Activated CD8-positive, alpha-beta T cell treated with anti-CD3 and anti-CD28 coated beads for 36 hours (primary cell): ENCODE results near the gene COL8A1. TPM values are rescaled to one million over a fixed set of nuclear protein-coding genes. Genes with fewer than 3 reads are reported as not detected.
"Not testable (repeated sequence)": the region's sequence is repeated elsewhere in the genome, so short reads cannot be mapped to it uniquely, and the experiment has no call there.

Source experiments
- ATAC-seq: fragments of 200-7000 bp; cut with Tn5 transposase; one replicate; pipeline ENCODE4 v1.10.0; 2021; ENCODE audit warnings: mild to moderate bottlenecking, moderate library complexity
- CTCF ChIA-PET: fragments of 350-600 bp; sonication (Branson Sonifier 250); formaldehyde crosslinking; loops from one replicate; lab custom pipeline; 2021; ENCODE audit warnings: antibody characterized with exemption; lab: Charles Lee
- POLR2A ChIA-PET: fragments of 350-600 bp; sonication (Branson Sonifier 250); formaldehyde crosslinking; loops from one replicate; lab custom pipeline; 2021; ENCODE audit warnings: antibody characterized with exemption; lab: Charles Lee
- DNase-seq: peaks from one replicate; pipeline ENCODE4 v3.0.0-alpha.2; 2020
- H3K27ac Mint-ChIP-seq: one replicate; pipeline ENCODE4 v1.8.0; 2021; ENCODE audit warnings: mild to moderate bottlenecking, mixed read lengths
- H3K27me3 Mint-ChIP-seq: one replicate; pipeline ENCODE4 v1.8.0; 2021; ENCODE audit warnings: mixed read lengths
- H3K36me3 Mint-ChIP-seq: one replicate; pipeline ENCODE4 v1.8.0; 2021; ENCODE audit warnings: low read depth, mixed read lengths
- H3K4me1 Mint-ChIP-seq: one replicate; pipeline ENCODE4 v1.8.0; 2021; ENCODE audit warnings: low read depth, mixed read lengths
- H3K4me3 Mint-ChIP-seq: one replicate; pipeline ENCODE4 v1.8.0; 2021; ENCODE audit warnings: mild to moderate bottlenecking, moderate library complexity, mixed read lengths
- H3K9me3 Mint-ChIP-seq: one replicate; pipeline ENCODE4 v1.8.0; 2021; ENCODE audit warnings: mixed read lengths
- intact Hi-C: fragments of 100-400 bp; cut with micrococcal nuclease; formaldehyde crosslinking; loops from one replicate; pipeline ENCODE4 v1.10.0; 2022
- total RNA-seq, 2 experiments: library from RNA; stranded (reverse); gene quantifications; one replicate each; pipeline ENCODE4 v1.2.3, GENCODE V29; 2021
- TF ChIP-seq, protein P1 (sequence below): fragments of 200-600 bp; IDR thresholded peaks from one replicate; pipeline ENCODE4 v1.8.0; 2022; ENCODE audit warnings: antibody characterized with exemption, mild to moderate bottlenecking

The COL8A1 gene
- total RNA-seq, 2 experiments from 2014 or later, result not detected

GRCh38 chr3:99721633-99722007, 83.2 kb downstream of the COL8A1 start:
- DNase-seq (no peak), ATAC-seq (no peak)
- Mint-ChIP-seq H3K27ac (no peak overlapping the region), H3K4me1 (no peaks in the 10 kb centered on the region), H3K4me3 (no peak overlapping the region), H3K36me3 (no peaks in the 10 kb centered on the region), H3K9me3 (no peaks in the 10 kb centered on the region), H3K27me3 (peaks cover 8% of the 10 kb centered on the region)
- intact Hi-C loops, result no loop called here
- ChIA-PET POLR2A (no interaction called here), CTCF (no interaction called here)
- TF ChIP-seq, protein P1, sequence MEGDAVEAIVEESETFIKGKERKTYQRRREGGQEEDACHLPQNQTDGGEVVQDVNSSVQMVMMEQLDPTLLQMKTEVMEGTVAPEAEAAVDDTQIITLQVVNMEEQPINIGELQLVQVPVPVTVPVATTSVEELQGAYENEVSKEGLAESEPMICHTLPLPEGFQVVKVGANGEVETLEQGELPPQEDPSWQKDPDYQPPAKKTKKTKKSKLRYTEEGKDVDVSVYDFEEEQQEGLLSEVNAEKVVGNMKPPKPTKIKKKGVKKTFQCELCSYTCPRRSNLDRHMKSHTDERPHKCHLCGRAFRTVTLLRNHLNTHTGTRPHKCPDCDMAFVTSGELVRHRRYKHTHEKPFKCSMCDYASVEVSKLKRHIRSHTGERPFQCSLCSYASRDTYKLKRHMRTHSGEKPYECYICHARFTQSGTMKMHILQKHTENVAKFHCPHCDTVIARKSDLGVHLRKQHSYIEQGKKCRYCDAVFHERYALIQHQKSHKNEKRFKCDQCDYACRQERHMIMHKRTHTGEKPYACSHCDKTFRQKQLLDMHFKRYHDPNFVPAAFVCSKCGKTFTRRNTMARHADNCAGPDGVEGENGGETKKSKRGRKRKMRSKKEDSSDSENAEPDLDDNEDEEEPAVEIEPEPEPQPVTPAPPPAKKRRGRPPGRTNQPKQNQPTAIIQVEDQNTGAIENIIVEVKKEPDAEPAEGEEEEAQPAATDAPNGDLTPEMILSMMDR, result no peak

GRCh38 chr3:99724276-99724675, 85.9 kb downstream of the COL8A1 start:
- Mint-ChIP-seq H3K4me1 (no peaks in the 10 kb centered on the region), H3K36me3 (no peaks in the 10 kb centered on the region), H3K27me3 (peaks cover 6% of the 10 kb centered on the region), H3K9me3 (no peaks in the 10 kb centered on the region), H3K27ac (no peak overlapping the region), H3K4me3 (no peak overlapping the region)
- ATAC-seq, result no peak
- POLR2A ChIA-PET, result no interaction called here
- no peak for DNase-seq
- CTCF ChIA-PET, result no interaction called here
- TF ChIP-seq, protein P1, result no peak
- intact Hi-C loops, result no loop called here

DNA sequence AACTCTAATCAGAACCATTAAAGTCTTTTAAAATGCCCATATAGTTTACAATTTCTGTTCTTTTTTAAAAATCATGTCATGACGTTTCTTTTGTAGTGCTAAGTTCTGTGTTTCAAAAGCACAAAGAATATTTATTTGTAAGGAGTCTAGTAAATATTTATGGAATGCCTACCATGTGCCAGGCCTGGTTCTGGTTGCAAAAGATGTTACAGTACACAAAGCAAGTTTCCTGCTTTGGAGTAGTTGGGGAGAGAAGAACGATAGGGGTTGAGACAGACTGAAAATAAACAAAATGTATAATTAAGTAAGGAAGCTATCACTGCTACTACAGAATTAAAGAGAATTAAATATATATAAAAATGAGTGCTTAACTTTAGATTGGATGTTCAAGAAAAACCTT, 92.5 kb downstream of the COL8A1 start:
- intact Hi-C loops, result no loop called here
- TF ChIP-seq, protein P1, result no peak
- no peak for ATAC-seq
- no peak overlapping the region for H3K4me3 Mint-ChIP-seq
- no peaks in the 10 kb centered on the region for H3K27me3 Mint-ChIP-seq
- no peak overlapping the region for H3K27ac Mint-ChIP-seq
- POLR2A ChIA-PET, result interaction anchor here (0.9 kb wide), 1 partner anchor 10 kb away, joined by 3 read pairs; no protein-coding TSS in a partner anchor
- CTCF ChIA-PET, result no interaction called here
- no peaks in the 10 kb centered on the region for H3K36me3 Mint-ChIP-seq
- H3K9me3 Mint-ChIP-seq, result peaks cover 4% of the 10 kb centered on the region
- no peaks in the 10 kb centered on the region for H3K4me1 Mint-ChIP-seq
- DNase-seq, result no peak

GRCh38 chr3:99731499-99731898, 93.1 kb downstream of the COL8A1 start:
- H3K4me1 Mint-ChIP-seq, result no peaks in the 10 kb centered on the region
- no peaks in the 10 kb centered on the region for H3K36me3 Mint-ChIP-seq
- ChIA-PET CTCF (no interaction called here), POLR2A (no interaction called here)
- H3K9me3 Mint-ChIP-seq, result peaks cover 4% of the 10 kb centered on the region
- ATAC-seq, result no peak
- intact Hi-C loops, result no loop called here
- H3K27me3 Mint-ChIP-seq, result no peaks in the 10 kb centered on the region
- TF ChIP-seq, protein P1, result no peak
- H3K27ac Mint-ChIP-seq, result no peak overlapping the region
- no peak for DNase-seq
- H3K4me3 Mint-ChIP-seq, result no peak overlapping the region

DNA sequence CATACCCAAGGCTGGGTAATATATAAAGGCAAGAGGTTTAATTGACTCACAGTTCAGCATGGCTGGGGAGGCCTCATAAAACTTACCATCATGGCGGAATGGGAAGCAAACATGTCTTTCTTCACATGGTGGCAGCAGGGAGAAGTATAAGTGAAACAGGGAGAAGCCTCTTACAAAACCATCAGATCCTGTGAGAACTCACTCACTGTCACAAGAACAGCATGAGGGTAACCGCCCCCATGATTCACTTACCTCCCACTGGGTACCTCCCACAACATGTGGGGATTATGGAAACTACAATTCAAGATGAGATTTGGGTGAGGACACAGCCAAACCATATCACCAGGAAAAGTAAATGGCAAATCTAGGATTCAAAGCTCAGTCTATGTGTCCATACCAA, 102.0 kb downstream of the COL8A1 start:
- H3K27me3 Mint-ChIP-seq, intact Hi-C loops: not testable (repeated sequence)
- CTCF ChIA-PET, result interaction anchor here (1.8 kb wide), 1 partner anchor 11 kb away, joined by 4 read pairs; no protein-coding TSS in a partner anchor

GRCh38 chr3:99741588-99741987, 103.2 kb downstream of the COL8A1 start:
- no peak for DNase-seq
- intact Hi-C loops, result no loop called here
- no peaks in the 10 kb centered on the region for H3K36me3 Mint-ChIP-seq
- ATAC-seq, result no peak
- TF ChIP-seq, protein P1, result no peak
- no peak overlapping the region for H3K4me3 Mint-ChIP-seq
- ChIA-PET POLR2A (interaction anchor here (0.8 kb wide), 1 partner anchor 11 kb away, joined by 3 read pairs; no protein-coding TSS in a partner anchor), CTCF (no interaction called here)
- no peak overlapping the region for H3K27ac Mint-ChIP-seq
- peaks cover 2% of the 10 kb centered on the region for H3K9me3 Mint-ChIP-seq
- H3K4me1 Mint-ChIP-seq, result no peaks in the 10 kb centered on the region
- peaks cover 3% of the 10 kb centered on the region for H3K27me3 Mint-ChIP-seq

More for the DNA sequence above, 102.0 kb downstream of the COL8A1 start:
- DNase-seq, H3K9me3 Mint-ChIP-seq, H3K36me3 Mint-ChIP-seq, H3K4me3 Mint-ChIP-seq, POLR2A ChIA-PET, ATAC-seq, H3K27ac Mint-ChIP-seq, H3K4me1 Mint-ChIP-seq: not testable (repeated sequence)
